GDM1 (cell line): ENCODE measurements around the gene NDUFA1.
"Not testable (repeated sequence)": the region's sequence is repeated elsewhere in the genome, so short reads cannot be mapped to it uniquely, and the experiment has no call there.

Experiments
- DNase-seq: peaks from one replicate; lab custom pipeline; 2025; lab: John Stamatoyannopoulos, UW

Gene NDUFA1

DNA sequence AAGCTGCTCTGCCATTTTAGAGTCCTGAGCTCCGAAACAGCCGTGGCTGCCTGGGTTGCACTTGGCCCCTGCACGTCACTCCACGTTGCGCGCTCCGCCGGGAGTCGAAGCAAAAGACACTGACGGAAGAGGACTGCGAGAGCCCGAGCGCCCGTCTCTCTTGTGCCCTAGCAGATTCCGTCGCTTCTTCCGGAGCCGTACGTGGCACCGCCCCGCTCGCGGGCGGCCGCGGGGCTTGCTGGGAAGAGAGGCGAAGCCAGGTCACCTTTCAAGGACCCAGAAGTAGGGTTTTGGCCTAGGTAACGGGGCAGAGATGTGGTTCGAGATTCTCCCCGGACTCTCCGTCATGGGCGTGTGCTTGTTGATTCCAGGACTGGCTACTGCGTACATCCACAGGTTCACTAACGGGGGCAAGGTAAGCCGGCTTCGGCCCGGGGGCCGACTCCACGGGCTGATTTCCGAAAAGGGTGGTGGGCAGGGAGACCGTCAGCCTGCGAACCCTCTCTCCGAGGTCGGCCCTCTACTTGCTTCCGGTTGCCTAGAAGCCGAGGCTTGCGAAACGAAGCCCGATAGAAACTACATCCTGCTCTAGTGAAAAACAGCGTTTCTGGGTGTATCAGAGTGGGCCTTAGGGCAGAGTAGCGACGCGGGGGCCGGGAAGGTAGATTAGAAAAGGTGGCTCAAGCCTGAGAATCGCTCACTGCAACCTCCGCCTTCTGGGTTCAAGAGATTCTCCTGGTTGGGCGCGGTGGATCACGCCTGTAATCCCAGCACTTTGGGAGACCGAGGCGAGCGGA is at the start of gene NDUFA1, which contains the start of gene RNF113A:
Gene NDUFA1, plus strand, starts transcription at position 234 of the 797 bp plus-strand sequence. Its CDS starts 80 bp downstream, at position 314.
Gene RNF113A, minus strand, starts transcription at position 135 of the 797 bp plus-strand sequence. Its CDS starts 120 bp downstream, at position 15.
- DNase-seq, result peak; percentile 81

DNA sequence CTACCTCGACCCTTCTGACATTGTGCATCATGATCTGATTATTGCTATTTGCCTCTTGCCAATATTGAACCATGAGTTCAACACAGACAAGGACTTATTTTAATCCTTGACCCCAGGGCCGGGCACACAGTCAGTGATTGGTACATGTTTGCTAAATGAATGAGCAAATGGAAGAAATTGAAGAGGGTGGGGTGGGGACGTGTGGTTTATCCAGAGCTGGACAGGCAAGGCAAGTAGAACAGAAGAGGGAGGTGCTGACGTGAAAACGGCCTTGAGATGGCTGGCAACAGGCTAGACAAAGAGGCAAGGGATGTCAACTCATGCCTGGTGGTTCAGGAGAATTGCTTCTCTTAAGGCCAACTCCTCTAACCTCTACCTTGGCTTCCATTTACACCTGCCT is 47.4 kb upstream of the NDUFA1 start:
- DNase-seq, result not testable (repeated sequence)

DNA sequence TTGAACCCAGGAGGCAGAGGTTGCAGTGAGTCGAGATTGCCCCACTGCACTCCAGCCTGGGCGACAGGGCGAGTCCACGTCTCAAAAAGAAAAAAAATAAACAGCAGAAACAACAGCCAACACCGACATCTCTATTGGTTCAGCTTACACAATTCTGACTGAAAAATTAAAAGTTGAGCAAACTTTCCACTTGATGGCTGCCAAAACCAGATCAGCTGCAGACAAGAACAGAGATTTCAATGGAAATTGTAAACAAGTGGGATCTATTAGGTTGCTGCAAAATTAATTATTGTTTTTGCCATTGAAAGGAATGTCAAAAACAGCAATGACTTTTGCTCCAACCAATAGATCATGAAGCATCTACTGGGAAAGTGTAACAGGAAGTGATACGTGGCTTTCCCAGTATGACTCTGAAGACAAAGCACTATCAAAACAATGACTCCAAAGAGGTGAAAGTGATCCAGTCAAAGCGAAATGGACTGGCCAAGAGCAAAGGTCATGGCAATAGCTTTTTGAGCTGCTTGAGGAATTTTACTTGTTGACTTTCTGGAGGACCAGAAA is 45.2 kb upstream of the NDUFA1 start:
- DNase-seq, result no peak

DNA sequence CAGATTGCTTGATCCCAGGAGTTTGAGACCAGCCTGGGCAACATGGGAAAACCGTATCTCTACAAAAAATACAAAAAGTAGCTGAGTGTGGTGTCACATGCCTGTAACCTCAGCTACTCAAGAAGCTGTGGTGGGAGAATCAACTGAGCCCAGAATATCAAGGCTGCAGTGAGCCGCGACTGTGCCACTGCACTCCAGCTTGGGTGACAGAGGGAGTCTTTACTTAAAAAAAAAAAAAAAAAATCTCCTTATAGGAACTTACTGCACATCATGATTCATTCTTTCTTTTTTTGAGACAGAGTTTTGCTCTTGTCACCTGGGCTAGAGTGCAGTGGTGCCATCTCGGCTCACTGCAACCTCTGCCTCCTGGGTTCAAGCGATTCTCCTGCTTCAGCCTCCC is 43.2 kb upstream of the NDUFA1 start:
- DNase-seq, result no peak

GRCh38 chrX:119833905-119834304 is 37.7 kb upstream of the NDUFA1 start:
- DNase-seq, result no peak

- peak; percentile 93 for DNase-seq
Measured at GRCh38 chrX:119852382-119853353, 19.0 kb upstream of the NDUFA1 start, which contains the start of gene UPF3B. TSS of gene UPF3B (minus strand) at chrX:119852963. CDS start at chrX:119852928, 35 bp downstream.

DNA sequence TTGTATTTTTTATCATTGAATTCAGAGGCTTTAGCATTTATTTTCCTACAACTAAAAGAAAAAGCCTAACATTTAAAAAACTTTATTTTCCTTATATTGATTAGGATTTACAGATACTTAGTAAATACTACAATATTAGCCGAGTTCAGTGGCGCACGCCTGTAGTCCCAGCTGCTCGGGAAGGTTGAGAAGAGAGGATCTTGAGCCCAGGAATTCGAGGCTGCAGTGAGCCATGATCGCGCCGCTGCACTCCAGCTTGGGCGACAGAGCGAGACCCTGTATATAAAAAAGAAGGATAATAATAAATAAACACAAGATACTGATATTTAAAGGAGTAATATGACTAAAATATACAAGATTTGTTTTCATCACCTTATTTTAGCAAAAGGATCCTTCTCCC is 18.2 kb upstream of the NDUFA1 start:
- DNase-seq, result no peak

- DNase-seq, result no peak
Measured at GRCh38 chrX:119870626-119871131, 953 bp upstream of the NDUFA1 start.

- no peak for DNase-seq
Measured at GRCh38 chrX:119871245-119871598, 410 bp upstream of the NDUFA1 start.

- DNase-seq, result no peak
Measured at GRCh38 chrX:119878740-119879139, 7.1 kb downstream of the NDUFA1 start.

- no peak for DNase-seq
Measured at GRCh38 chrX:119880076-119880475, 8.4 kb downstream of the NDUFA1 start.

GRCh38 chrX:119880552-119881437 is 9.2 kb downstream of the NDUFA1 start:
- DNase-seq, result peak; percentile 35

DNA sequence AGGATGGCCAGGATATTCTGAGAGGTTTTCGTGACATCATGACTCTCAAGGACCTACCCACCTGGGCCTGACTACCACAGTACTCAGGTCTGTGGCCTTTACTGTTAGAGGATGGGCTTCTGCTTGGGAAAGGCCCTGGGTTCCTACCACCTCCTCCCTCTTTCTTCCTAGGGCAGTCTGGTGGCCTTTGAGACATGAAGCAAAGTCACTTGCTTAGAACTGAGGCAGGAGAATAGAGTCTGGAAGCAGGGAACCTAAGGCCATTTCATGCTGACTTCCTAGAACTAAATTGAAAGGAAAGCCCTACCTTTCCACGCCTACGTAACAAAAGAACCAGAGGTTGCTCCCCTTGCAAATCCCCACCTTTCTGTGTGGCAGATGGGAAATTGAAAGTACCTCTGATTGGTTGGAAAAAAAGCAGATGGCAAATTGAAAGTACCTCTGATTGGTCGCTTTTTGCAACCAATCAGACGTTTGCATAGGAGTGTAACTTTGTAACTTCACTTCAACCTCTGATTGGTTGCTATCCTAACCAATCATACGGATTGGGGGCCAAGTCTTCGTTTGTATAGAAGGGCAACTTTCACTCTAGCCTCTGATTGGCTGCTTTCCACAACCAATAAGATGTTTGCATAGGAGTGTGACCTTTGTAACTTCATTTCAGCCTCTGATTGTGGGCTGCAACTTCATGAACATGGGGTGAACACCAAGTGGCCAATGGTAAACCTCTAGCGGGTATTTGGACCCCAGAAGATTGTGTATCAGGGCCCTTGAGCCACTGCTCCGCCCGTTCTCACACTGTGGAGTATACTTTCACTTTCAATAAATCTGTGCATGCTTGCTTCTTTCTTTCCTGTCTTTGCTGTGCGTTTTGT is 14.2 kb downstream of the NDUFA1 start:
- no peak for DNase-seq

GRCh38 chrX:119887721-119888425 is 16.2 kb downstream of the NDUFA1 start:
- no peak for DNase-seq

DNA sequence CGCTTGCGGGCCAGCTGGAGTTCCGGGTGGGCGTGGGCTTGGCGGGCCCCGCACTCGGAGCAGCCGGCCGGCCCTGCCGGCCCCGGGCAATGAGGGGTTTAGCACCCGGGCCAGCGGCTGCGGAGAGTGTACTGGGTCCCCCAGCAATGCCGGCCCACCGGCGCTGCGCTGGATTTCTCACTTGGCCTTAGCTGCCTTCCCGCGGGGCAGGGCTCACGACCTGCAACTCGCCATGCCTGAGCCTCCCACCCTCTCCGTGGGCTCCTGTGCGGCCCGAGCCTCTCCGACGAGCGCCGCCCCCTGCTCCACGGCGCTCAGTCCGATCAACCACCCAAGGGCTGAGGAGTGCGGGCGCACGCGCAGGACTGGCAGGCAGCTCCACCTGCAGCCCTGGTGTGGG is 19.0 kb downstream of the NDUFA1 start:
- DNase-seq, result not testable (repeated sequence)

GRCh38 chrX:119891961-119892692 is 20.5 kb downstream of the NDUFA1 start:
- not testable (repeated sequence) for DNase-seq

DNA sequence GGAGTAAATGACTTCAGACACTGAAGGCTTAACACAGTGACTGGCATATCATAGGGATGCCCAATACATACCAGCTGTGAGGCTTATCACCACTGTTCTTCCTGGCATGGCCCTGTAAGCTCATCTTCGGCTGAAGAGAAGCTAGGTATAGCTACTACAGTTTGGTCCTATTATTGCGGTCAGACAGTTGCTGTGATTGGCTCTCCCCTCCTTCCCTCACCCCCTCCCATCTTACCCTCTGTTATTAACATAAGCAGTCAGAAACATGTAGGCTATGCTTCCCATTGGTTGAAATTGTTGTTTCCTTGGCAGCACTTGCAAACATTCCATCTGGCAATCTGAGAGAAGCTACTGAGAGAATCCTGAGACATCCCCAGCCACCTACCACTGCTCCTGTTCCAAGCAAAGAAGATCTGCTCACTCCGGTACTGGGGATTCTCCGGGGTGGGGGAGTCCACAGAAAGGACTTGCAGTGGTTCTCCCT is 24.3 kb downstream of the NDUFA1 start, which contains the start of gene AKAP14:
Gene AKAP14, plus strand, starts transcription at position 51 of the 484 bp plus-strand sequence. CDS start 7,331 bp downstream, outside the sequence.
- DNase-seq, result no peak

DNA sequence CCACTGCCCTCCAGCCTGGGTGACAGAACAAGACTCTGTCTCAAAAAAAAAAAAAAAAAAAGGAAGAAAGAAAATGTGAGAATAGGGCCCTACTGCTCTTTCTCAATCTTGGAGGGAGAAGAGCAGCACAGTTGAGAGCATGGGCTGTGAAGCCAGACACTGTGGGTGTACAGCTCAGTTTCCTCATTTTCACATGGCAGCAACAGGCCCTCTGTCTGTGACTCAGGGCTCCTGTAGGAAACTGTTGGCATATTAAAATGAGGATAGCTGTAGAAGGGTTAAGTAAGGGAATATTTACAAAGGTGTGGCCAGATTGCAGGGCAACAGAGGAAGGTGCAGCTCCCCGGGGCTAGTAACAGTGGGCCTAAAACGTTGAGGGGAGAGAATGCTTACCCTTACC is 27.5 kb downstream of the NDUFA1 start:
- DNase-seq, result no peak
